ENCODE data around the gene ADRA2A. TPM values are rescaled to one million over a fixed set of nuclear protein-coding genes. Genes with fewer than 3 reads are reported as not detected.

The ADRA2A gene
- total RNA-seq, 2 experiments from 2014 or later = 0.05 TPM; not detected in 1

GRCh38 chr10:111110771-111111170 lies 33.9 kb downstream of the ADRA2A start:
- H3K9me3 ChIP-seq (ENCODE audit: control insufficient read depth in 1 of 2, insufficient read depth in 1 of 2, low read length in 2 of 2) = no peaks in the 10 kb centered on the region
- TF ChIP-seq CTCF (IDR thresholded peaks at IDR 0.05) = no peak
- intact Hi-C loops (cut with DNase I, micrococcal nuclease) = no loop called here
- Mint-ChIP-seq H3K27me3 (no peaks in the 10 kb centered on the region), H3K4me1 (ENCODE audit: low read depth) (peaks cover 13% of the 10 kb centered on the region), H3K27ac (no peak overlapping the region), H3K36me3 (ENCODE audit: low read depth) (no peaks in the 10 kb centered on the region), H3K9me3 (no peaks in the 10 kb centered on the region), H3K4me3 (no peak overlapping the region)
- ChIA-PET POLR2A (no interaction called here), CTCF (no interaction called here)
- no peak for ATAC-seq (ENCODE audit: poor library complexity)
- H3K4me3 ChIP-seq (ENCODE audit: low read length) = no peak overlapping the region
- H3K36me3 ChIP-seq (ENCODE audit: insufficient read depth, low read length) = no peaks in the 10 kb centered on the region
- H3K27ac ChIP-seq (ENCODE audit: low read depth in 1 of 2, low read length in 2 of 2) = no peak overlapping the region
- peaks cover 5% of the 10 kb centered on the region for H3K4me1 ChIP-seq (ENCODE audit: insufficient read depth, low read length)
- DNase-seq = no peak
- peaks cover 0 to 3% of the 10 kb centered on the region in 2 experiments for H3K27me3 ChIP-seq (ENCODE audit: control insufficient read depth in 1 of 2, insufficient read depth in 2 of 2, low read length in 2 of 2)

GRCh38 chr10:111112333-111112732 lies 35.5 kb downstream of the ADRA2A start:
- DNase-seq = no peak
- POLR2A ChIA-PET = no interaction called here

GRCh38 chr10:111113238-111113960 lies 36.6 kb downstream of the ADRA2A start:
- Histone ChIP-seq H3K4me1 (ENCODE audit: insufficient read depth, low read length) (peaks cover 5% of the 10 kb centered on the region), H3K36me3 (ENCODE audit: insufficient read depth, low read length) (no peaks in the 10 kb centered on the region), H3K27me3 (ENCODE audit: control insufficient read depth in 1 of 2, insufficient read depth in 2 of 2, low read length in 2 of 2) (no peaks in the 10 kb centered on the region), H3K4me3 (ENCODE audit: low read length) (no peak overlapping the region), H3K9me3 (ENCODE audit: control insufficient read depth in 1 of 2, insufficient read depth in 1 of 2, low read length in 2 of 2) (no peaks in the 10 kb centered on the region), H3K27ac (ENCODE audit: low read depth in 1 of 2, low read length in 2 of 2) (no peak overlapping the region)
- no peak overlapping the region for H3K27ac Mint-ChIP-seq
- DNase-seq (no peak), ATAC-seq (ENCODE audit: poor library complexity) (no peak)
- ChIA-PET POLR2A (no interaction called here), CTCF (no interaction called here)
- intact Hi-C loops (cut with DNase I, micrococcal nuclease) = no loop called here
- H3K4me1 Mint-ChIP-seq (ENCODE audit: low read depth) = peaks cover 13% of the 10 kb centered on the region
- no peak for TF ChIP-seq CTCF (IDR thresholded peaks at IDR 0.05)
- no peak overlapping the region for H3K4me3 Mint-ChIP-seq
- no peaks in the 10 kb centered on the region for H3K36me3 Mint-ChIP-seq (ENCODE audit: low read depth)
- no peaks in the 10 kb centered on the region for H3K27me3 Mint-ChIP-seq
- no peaks in the 10 kb centered on the region for H3K9me3 Mint-ChIP-seq

More at GRCh38 chr10:111112333-111112732, 35.5 kb downstream of the ADRA2A start:
- no peak for TF ChIP-seq CTCF (IDR thresholded peaks at IDR 0.05)
- intact Hi-C loops (cut with DNase I, micrococcal nuclease) = no loop called here
- H3K27me3 ChIP-seq (ENCODE audit: control insufficient read depth in 1 of 2, insufficient read depth in 2 of 2, low read length in 2 of 2) = no peaks in the 10 kb centered on the region
- no peaks in the 10 kb centered on the region for H3K27me3 Mint-ChIP-seq
- H3K36me3 ChIP-seq (ENCODE audit: insufficient read depth, low read length) = no peaks in the 10 kb centered on the region
- no peaks in the 10 kb centered on the region for H3K9me3 Mint-ChIP-seq
- H3K27ac Mint-ChIP-seq = no peak overlapping the region
- no peak overlapping the region for H3K27ac ChIP-seq (ENCODE audit: low read depth in 1 of 2, low read length in 2 of 2)
- peaks cover 13% of the 10 kb centered on the region for H3K4me1 Mint-ChIP-seq (ENCODE audit: low read depth)
- ATAC-seq (ENCODE audit: poor library complexity) = no peak
- no peaks in the 10 kb centered on the region for H3K9me3 ChIP-seq (ENCODE audit: control insufficient read depth in 1 of 2, insufficient read depth in 1 of 2, low read length in 2 of 2)
- H3K36me3 Mint-ChIP-seq (ENCODE audit: low read depth) = no peaks in the 10 kb centered on the region
- no peak overlapping the region for H3K4me3 ChIP-seq (ENCODE audit: low read length)
- no peak overlapping the region for H3K4me3 Mint-ChIP-seq
- peaks cover 5% of the 10 kb centered on the region for H3K4me1 ChIP-seq (ENCODE audit: insufficient read depth, low read length)
- CTCF ChIA-PET = no interaction called here
